Activated CD8-positive, alpha-beta memory T cell treated with anti-CD3 and anti-CD28 coated beads for 4 hours (primary cell): Measurements from ENCODE around the gene ASPM.
"Not testable (repeated sequence)": the region's sequence is repeated elsewhere in the genome, so short reads cannot be mapped to it uniquely, and the experiment has no call there.

Source experiments
- DNase-seq, 2 donors: peaks; one replicate each; pipeline ENCODE4 v3.0.0-alpha.2; 2020; ENCODE audit warnings: low read depth in 2 of 2

Gene ASPM

DNA sequence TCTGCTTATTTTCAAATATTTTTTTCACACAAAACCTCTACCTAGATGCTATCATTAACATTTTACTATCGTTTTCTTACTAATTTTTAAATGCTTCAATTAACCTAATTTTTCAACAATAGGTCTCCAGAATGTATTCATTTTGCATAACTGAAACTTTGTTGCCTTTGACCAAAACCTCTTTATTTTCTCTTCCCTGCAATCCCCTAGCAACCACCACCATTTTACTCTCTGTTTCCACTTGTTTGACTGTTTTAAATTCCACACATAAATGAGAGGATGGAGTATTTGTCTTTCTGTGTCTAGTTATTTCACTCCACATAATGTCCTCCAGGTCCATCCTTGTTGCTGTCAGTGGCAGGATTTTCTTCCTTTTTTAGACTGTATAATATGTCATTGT is 69.9 kb downstream of the ASPM start:
- no peak for DNase-seq

DNA sequence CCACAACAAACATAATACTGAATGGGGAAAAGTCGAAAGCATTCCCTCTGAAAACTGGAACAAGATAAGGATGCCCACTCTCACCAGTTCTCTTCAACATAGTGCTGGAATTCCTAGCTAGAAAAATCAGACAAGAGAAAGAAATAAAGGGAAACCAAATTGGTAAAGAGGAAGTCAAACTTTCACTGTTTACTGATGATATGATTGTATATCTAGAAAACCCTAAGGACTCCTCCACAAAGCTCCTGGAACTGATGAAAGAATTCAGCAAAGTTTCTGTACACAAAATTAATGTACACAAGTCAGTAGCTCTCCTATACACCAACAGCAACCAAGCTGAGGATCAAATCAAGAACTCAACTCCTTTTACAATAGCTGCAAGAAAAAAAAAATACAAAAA is 72.5 kb downstream of the ASPM start:
- no peak for DNase-seq

- no peak for DNase-seq
Measured at GRCh38 chr1:197067457-197067818, 79.0 kb downstream of the ASPM start.

DNA sequence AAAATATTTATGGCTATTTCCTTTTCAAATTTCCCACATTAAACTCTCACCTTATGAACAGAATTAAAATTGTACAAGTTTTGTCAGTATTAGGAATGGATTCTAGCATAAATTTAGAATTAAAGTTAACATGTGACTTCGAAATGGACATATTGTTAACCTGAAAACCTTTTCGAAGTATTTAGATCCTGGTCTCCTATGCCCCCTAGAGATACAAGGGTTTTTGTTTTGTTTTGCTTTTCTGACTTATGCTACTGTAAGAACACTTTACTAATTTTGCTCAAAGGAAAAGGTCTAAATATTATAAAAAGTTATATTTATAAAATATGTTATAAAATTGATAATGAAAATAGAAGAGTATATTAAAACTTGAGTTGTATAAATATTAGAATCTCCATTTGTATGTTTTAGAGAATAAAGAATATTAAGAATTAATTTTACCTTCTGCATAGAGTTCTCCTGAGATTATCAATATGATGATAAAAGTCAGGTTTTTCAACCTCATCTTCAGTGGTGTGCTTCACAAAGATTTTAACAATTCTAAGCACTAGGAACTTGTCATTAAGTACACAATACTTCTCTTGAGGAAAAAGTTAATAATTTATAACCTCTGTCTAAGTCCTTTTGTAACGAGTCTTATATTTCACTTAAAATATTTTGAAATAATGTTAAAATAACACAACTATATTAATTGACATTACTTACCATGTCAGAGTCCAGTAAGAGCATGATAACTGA is 79.6 kb downstream of the ASPM start, which contains the start of gene F13B:
Gene F13B, minus strand, starts transcription at position 542 of the 738 bp plus-strand sequence. Its CDS starts 37 bp downstream, at position 505.
- DNase-seq: no peak

GRCh38 chr1:197066277-197066676 is 80.2 kb downstream of the ASPM start:
- DNase-seq: no peak

GRCh38 chr1:197065559-197065958 is 80.9 kb downstream of the ASPM start:
- DNase-seq: no peak

DNA sequence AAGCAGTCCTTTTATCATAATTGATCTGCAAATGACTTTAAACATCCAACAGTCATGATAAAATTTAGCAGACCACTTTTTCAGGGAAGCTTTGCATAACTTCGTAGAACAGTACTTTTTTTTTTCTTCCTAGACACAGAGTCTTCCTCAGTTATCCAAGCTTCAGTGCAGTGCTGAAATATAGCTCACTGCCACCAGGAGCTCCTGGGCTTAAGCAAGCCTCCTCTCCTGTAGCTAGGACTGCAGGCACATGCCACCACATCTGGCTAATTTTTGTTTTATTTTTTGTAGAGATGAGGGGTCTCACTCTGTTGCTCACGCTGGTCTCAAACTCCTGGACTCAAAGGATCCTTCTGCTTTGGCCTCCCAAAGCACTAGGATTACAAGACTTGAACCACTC is 83.3 kb downstream of the ASPM start:
- no peak for DNase-seq

- DNase-seq: no peak
Measured at GRCh38 chr1:197062692-197063091, 83.8 kb downstream of the ASPM start.

GRCh38 chr1:197049100-197049499 is 97.4 kb downstream of the ASPM start:
- DNase-seq: no peak

- no peak for DNase-seq
Measured at GRCh38 chr1:197042676-197043341, 103.7 kb downstream of the ASPM start.

GRCh38 chr1:197041486-197042353 is 104.7 kb downstream of the ASPM start:
- DNase-seq: no peak

DNA sequence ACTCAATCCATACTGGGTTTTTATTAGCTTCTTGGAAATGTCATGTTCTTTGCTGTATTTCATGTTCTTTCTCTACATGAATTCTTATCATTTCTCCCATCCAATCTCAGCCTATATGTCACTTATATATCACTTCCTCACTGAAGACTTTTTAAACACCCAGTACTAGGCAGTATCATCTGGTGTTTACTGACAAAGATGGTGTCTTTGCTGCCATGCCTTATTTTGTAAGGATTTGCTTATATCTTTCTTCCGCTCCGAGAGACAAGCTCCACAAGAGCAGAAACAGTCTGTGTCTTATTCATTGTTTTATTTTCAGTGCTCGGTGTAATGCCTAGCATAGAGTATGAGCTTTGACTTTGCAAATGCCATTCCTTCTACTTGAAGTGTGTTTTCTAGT is 109.6 kb downstream of the ASPM start:
- DNase-seq: no peak

DNA sequence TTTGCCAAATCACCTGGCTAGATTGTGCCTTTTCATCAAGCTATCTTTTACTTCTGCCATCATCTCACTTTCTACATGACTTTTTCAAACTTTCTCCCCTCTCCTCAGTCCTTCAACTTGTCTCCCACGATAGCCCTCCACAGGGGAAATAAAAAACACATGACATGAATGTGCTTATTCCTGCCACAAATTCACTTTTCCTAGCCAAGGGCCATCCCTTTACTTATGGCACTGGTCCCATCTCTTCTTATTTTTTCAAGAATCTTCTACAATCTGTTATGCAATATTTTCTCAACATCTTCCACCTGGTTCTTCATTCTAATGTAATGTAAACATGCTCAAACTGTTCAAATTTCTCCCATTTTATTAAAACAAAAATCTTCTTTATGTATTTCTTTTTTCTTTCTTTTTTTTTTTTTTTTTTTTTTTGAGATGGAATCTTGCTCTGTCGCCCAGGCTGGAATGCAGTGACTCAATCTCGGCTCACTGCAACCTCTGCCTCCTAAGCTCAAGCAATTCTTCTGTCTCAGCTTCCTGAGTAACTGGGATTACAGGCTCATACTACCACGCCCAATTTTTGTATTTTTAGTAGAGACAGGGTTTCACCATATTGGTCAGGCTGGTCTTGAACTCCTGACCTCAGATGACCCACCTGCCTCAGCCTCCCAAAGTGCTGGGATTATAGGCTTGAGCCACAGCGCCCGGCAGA is 111.7 kb downstream of the ASPM start:
- DNase-seq: not testable (repeated sequence)
